ENCODE data around the gene KCTD8. TPM values are rescaled to one million over a fixed set of nuclear protein-coding genes. Genes with fewer than 3 reads are reported as not detected.

The KCTD8 gene
- total and polyA plus RNA-seq, 7 donors, result 0.03 to 2.7 (median 1.7) TPM; not detected in 2

DNA sequence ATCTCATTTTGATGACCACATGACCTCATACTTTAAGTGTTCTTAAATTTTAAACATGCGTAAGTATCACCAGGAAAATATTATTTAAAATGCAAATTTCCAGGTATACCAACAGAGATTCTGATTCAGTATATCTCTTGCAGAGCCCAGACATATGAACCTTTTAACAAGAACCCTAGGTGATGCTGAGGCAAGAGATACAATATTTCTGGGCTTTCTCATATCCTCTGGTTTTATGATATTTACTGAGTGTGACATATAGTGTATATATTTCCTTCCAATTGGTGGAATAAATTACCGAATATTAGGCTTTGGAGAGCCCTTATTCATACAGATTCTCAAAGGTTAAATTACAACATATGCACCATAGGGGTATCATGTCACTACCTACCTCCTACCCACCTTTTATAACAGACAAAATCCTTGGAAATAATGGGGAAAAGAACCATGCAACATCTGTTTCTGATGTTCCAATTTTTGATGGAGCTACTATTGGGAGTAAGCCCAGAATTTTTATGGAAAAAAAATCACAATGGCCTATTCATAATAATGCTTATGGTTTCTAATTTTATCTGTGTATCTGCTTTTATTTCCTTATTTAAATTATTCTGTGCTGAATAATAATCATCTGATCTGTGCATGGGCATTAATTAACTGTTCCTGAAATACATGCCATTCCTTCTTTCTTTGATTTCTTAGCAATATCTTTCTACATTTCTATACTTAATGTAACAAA lies 27.1 kb downstream of the KCTD8 start:
- no peak overlapping the region for H3K27ac ChIP-seq
- intact Hi-C loops (cut with DNase I), result no loop called here
- no peaks in the 10 kb centered on the region for H3K27me3 ChIP-seq
- WGBS, 2 donors, result 78 to 85% methylated on average over 2 of the region's 2 CpGs
- DNase-seq, result no peak
- no peaks in the 10 kb centered on the region for H3K4me1 ChIP-seq
- no peaks in the 10 kb centered on the region for H3K9me3 ChIP-seq
- TF ChIP-seq POLR2AphosphoS5 (IDR thresholded peaks at IDR 0.05) (no peak), POLR2A (IDR thresholded peaks at IDR 0.05) (no peak), EP300 (IDR thresholded peaks at IDR 0.05) (no peak)
- TF ChIP-seq, protein P1, sequence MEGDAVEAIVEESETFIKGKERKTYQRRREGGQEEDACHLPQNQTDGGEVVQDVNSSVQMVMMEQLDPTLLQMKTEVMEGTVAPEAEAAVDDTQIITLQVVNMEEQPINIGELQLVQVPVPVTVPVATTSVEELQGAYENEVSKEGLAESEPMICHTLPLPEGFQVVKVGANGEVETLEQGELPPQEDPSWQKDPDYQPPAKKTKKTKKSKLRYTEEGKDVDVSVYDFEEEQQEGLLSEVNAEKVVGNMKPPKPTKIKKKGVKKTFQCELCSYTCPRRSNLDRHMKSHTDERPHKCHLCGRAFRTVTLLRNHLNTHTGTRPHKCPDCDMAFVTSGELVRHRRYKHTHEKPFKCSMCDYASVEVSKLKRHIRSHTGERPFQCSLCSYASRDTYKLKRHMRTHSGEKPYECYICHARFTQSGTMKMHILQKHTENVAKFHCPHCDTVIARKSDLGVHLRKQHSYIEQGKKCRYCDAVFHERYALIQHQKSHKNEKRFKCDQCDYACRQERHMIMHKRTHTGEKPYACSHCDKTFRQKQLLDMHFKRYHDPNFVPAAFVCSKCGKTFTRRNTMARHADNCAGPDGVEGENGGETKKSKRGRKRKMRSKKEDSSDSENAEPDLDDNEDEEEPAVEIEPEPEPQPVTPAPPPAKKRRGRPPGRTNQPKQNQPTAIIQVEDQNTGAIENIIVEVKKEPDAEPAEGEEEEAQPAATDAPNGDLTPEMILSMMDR (IDR thresholded peaks at IDR 0.05), result no peak
- no peak overlapping the region for H3K4me3 ChIP-seq
- H3K36me3 ChIP-seq, result no peaks in the 10 kb centered on the region

DNA sequence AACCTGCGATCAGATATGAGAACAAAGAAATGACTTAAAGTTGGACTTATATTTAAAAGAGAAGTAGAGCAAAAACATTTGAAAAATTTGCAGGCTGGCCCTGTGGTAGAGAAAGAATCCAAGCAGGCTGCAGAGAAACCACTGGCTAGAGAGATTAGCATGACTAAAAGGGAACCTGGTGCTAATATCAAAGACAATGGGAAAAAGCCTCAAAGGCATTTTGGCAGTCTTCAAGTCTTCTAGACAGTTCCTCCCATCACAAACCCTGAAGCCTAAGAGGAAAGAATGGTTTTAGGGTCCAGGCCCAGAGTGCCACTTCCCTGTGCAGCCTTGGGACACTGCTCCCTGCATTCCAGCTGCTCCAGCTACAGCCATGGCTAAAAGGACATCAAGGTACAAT lies 33.4 kb downstream of the KCTD8 start:
- intact Hi-C loops (cut with DNase I), result no loop called here
- no peak for DNase-seq
- no peaks in the 10 kb centered on the region for H3K36me3 ChIP-seq
- no peaks in the 10 kb centered on the region for H3K4me1 ChIP-seq
- H3K27ac ChIP-seq, result no peak overlapping the region
- H3K9me3 ChIP-seq, result no peaks in the 10 kb centered on the region
- H3K4me3 ChIP-seq, result no peak overlapping the region
- TF ChIP-seq POLR2A (IDR thresholded peaks at IDR 0.05) (no peak), EP300 (IDR thresholded peaks at IDR 0.05) (no peak), POLR2AphosphoS5 (IDR thresholded peaks at IDR 0.05) (no peak)
- TF ChIP-seq, protein P1 (IDR thresholded peaks at IDR 0.05), result no peak
- 89 to 96% methylated on average over 1 of the region's 1 CpG for whole genome bisulfite sequencing, 2 donors
- H3K27me3 ChIP-seq, result no peaks in the 10 kb centered on the region

DNA sequence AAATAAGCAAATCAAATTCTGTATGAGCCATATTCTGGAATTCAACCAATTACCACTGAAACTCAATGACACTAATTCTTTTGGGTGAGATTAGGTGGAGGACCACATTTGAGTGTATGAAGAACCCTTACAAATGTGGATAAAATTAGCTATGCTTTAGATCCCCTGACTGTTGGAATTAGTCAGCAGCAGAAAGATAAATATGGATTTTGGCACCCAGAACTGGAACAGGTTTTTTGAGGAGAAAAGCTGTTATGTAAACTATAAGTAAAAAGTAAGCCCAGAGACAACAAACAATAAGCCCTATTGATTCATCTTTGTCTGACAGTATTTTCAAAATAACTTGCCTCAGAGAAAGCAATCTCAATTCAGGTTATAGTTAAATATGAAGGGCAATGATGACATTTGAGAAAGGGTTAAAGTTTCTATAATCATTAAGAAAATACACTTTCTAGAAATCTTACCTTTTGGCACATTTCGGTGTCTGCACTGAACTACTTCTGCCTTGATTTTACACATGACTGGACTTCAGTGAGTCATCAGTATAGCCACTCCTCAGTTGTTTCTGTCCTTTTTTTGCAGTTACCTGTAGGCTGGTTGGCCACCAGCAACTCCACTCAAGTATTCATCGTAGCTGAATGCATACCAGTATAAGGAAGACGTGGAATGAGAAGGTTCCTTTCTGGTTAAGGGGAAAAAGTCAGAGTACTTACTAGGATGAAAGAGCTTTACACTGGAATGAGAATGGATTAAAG lies 80.0 kb downstream of the KCTD8 start:
- 87 to 88% methylated on average over 3 of the region's 3 CpGs for WGBS, 2 donors
- Histone ChIP-seq H3K36me3 (no peaks in the 10 kb centered on the region), H3K27me3 (no peaks in the 10 kb centered on the region), H3K4me3 (no peak overlapping the region), H3K27ac (no peak overlapping the region), H3K9me3 (no peaks in the 10 kb centered on the region), H3K4me1 (no peaks in the 10 kb centered on the region)
- TF ChIP-seq, protein P1 (IDR thresholded peaks at IDR 0.05), result no peak
- TF ChIP-seq EP300 (IDR thresholded peaks at IDR 0.05) (no peak), POLR2AphosphoS5 (IDR thresholded peaks at IDR 0.05) (no peak), POLR2A (IDR thresholded peaks at IDR 0.05) (no peak)
- DNase-seq, result no peak
- intact Hi-C loops (cut with DNase I), result no loop called here

DNA sequence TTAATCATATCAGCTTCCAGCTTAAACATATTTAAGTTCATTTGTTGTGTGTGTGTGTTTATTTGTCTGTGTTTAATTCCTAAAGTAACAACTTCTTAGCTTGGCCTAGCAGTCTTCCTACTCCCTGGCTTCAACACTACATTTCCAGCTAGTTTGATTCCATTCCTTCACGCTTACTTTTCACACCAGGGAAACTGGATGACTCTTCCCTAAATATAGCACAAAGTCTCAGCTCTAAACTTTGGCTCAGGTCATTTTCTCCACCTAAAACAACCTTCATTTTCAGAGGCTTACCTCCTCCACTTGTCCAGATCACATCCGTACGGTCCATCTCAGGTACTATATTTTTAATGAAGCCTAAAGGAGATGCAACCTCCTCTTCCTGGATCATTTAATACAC lies 94.4 kb downstream of the KCTD8 start:
- no peaks in the 10 kb centered on the region for H3K4me1 ChIP-seq
- H3K27ac ChIP-seq, result no peak overlapping the region
- no peak for DNase-seq
- H3K27me3 ChIP-seq, result no peaks in the 10 kb centered on the region
- no peaks in the 10 kb centered on the region for H3K36me3 ChIP-seq
- no peak for TF ChIP-seq POLR2A (IDR thresholded peaks at IDR 0.05)
- TF ChIP-seq, protein P1 (IDR thresholded peaks at IDR 0.05), result no peak
- no peak for TF ChIP-seq POLR2AphosphoS5 (IDR thresholded peaks at IDR 0.05)
- TF ChIP-seq EP300 (IDR thresholded peaks at IDR 0.05), result no peak
- no peak overlapping the region for H3K4me3 ChIP-seq
- H3K9me3 ChIP-seq, result no peaks in the 10 kb centered on the region
- WGBS, 2 donors, result 87 to 88% methylated on average over 3 of the region's 3 CpGs
- intact Hi-C loops (cut with DNase I), result no loop called here
